SK-N-SH (cell line): ENCODE measurements around the gene ZRANB3. TPM values are rescaled to one million over a fixed set of nuclear protein-coding genes. Genes with fewer than 3 reads are reported as not detected.
A peak's percentile ranks its signal among the peaks of the same experiment; 100 is the strongest.

Source experiments
- CTCF ChIA-PET: fragments of 300-600, 350-600 bp; formaldehyde crosslinking; extraction: SDS; loops from one replicate; lab custom pipeline; 2021; lab: Yijun Ruan, JAX
- POLR2A ChIA-PET: fragments of 350-600 bp; sonication (Branson Sonifier 250); formaldehyde crosslinking; extraction: SDS; loops from one replicate; lab custom pipeline; 2020; ENCODE audit warnings: antibody characterized with exemption, inconsistent platforms; lab: Yijun Ruan, JAX
- DNase-seq: peaks from one replicate; pipeline ENCODE4 v3.0.0; 2012
- H2AFZ ChIP-seq: fragments of 200-600 bp; sonication (generic); 2 replicates; pipeline ENCODE4 v1.8.1; 2016; ENCODE audit warnings: antibody characterized with exemption, mild to moderate bottlenecking, low read depth
- H3F3A ChIP-seq: fragments of 200-600 bp; sonication (generic); replicated peaks from 2 replicates; pipeline ENCODE3; 2016; ENCODE audit warnings: antibody characterized with exemption, mild to moderate bottlenecking; ENCODE audit not compliant: insufficient read depth
- H3K27ac ChIP-seq, 2 experiments: fragments of 200-500 bp in 1 of 2; fragments of 200-600 bp in 1 of 2; sonication (Bioruptor generic) in 1 of 2; sonication (generic), shearing (Covaris generic) in 1 of 2; 2 replicates each; pipeline versions ENCODE4 v1.5.1 to v1.6.1; 2014 to 2016; ENCODE audit warnings: low read depth in 2 of 2, inconsistent platforms in 1 of 2, low read length in 1 of 2, mild to moderate bottlenecking in 1 of 2, mixed read lengths in 1 of 2
- H3K27me3 ChIP-seq: fragments of 200-600 bp; sonication (generic), shearing (Covaris generic); 2 replicates; pipeline ENCODE4 v1.6.1; 2016; ENCODE audit warnings: mixed run types; ENCODE audit not compliant: insufficient read depth
- H3K36me3 ChIP-seq, 2 experiments: fragments of 200-500 bp in 1 of 2; fragments of 200-600 bp in 1 of 2; sonication (Bioruptor generic) in 1 of 2; sonication (generic) in 1 of 2; replicated peaks in 1 of 2; 2 replicates each; pipeline versions ENCODE3 to v1.5.1; 2014 to 2016; ENCODE audit warnings: low read length in 1 of 2, mild to moderate bottlenecking in 1 of 2; ENCODE audit not compliant: insufficient read depth in 2 of 2, control insufficient read depth in 1 of 2
- H3K4me1 ChIP-seq, 2 experiments: fragments of 200-500 bp in 1 of 2; fragments of 200-600 bp in 1 of 2; sonication (Bioruptor generic) in 1 of 2; sonication (generic), shearing (Covaris generic) in 1 of 2; 2 replicates each; pipeline versions ENCODE4 v1.5.1 to v1.6.1; 2014 to 2016; ENCODE audit warnings: low read depth in 1 of 2, low read length in 1 of 2, mixed run types in 1 of 2; ENCODE audit not compliant: insufficient read depth in 2 of 2, control insufficient read depth in 1 of 2
- H3K4me2 ChIP-seq: fragments of 200-600 bp; sonication (generic), shearing (Covaris generic); 2 replicates; pipeline ENCODE4 v1.6.1; 2017; ENCODE audit warnings: mixed run types
- H3K4me3 ChIP-seq, 2 experiments: fragments of 200-500 bp in 1 of 2; fragments of 200-600 bp in 1 of 2; sonication (Bioruptor generic) in 1 of 2; sonication (generic), shearing (Covaris generic) in 1 of 2; 2 replicates each; pipeline versions ENCODE4 v1.5.1 to v1.8.1; 2014 to 2016; ENCODE audit warnings: low read depth in 2 of 2, inconsistent platforms in 1 of 2, low read length in 1 of 2, mild to moderate bottlenecking in 1 of 2, mixed read lengths in 1 of 2, moderate library complexity in 1 of 2
- H3K79me2 ChIP-seq: fragments of 200-600 bp; sonication (generic); 2 replicates; pipeline ENCODE4 v1.8.1; 2017; ENCODE audit warnings: mild to moderate bottlenecking; ENCODE audit not compliant: insufficient read depth
- H3K9ac ChIP-seq: fragments of 200-600 bp; sonication (generic); 2 replicates; pipeline ENCODE4 v1.6.1; 2017; ENCODE audit warnings: mixed run types
- H3K9me2 ChIP-seq: fragments of 200-600 bp; sonication (generic); 2 replicates; pipeline ENCODE4 v1.6.1; 2017; ENCODE audit warnings: mixed run types
- H3K9me3 ChIP-seq: fragments of 200-600 bp; sonication (generic); 2 replicates; pipeline ENCODE4 v1.6.1; 2017; ENCODE audit warnings: mixed run types, mild to moderate bottlenecking, moderate library complexity
- H4K20me1 ChIP-seq: fragments of 200-600 bp; sonication (generic); 2 replicates; pipeline ENCODE4 v1.6.1; 2017; ENCODE audit warnings: mild to moderate bottlenecking, mixed run types; ENCODE audit not compliant: insufficient read depth
- CHD2 ChIP-seq: fragments of 150-350 bp; IDR thresholded peaks from 2 replicates; pipeline ENCODE4 v1.6.1; 2018; ENCODE audit warnings: low read length; ENCODE audit not compliant: partially characterized antibody
- EZH2phosphoT487 ChIP-seq: fragments of 200-600 bp; sonication (generic); IDR thresholded peaks from 2 replicates; pipeline ENCODE4 v1.6.1; 2017; ENCODE audit warnings: low read depth, mixed run types, mild to moderate bottlenecking, antibody characterized with exemption, moderate library complexity, borderline replicate concordance
- FOSL2 ChIP-seq: IDR thresholded peaks from 2 replicates; pipeline ENCODE4 v1.4.0; 2012; ENCODE audit warnings: low read depth, mild to moderate bottlenecking, moderate library complexity, borderline replicate concordance
- GATA2 ChIP-seq: sonication (generic); formaldehyde crosslinking; IDR thresholded peaks from 2 replicates; pipeline ENCODE4 v1.5.0; 2020; ENCODE audit warnings: mild to moderate bottlenecking, missing genetic modification reagents
- NFIC ChIP-seq: IDR thresholded peaks from 2 replicates; pipeline ENCODE4 v1.4.0; 2012; ENCODE audit warnings: borderline replicate concordance
- RCOR1 ChIP-seq: fragments of 150-350 bp; IDR thresholded peaks from 2 replicates; pipeline ENCODE4 v1.6.1; 2017; ENCODE audit warnings: antibody characterized with exemption, low read length
- REST ChIP-seq: IDR thresholded peaks from 2 replicates; pipeline ENCODE4 v1.6.1; 2012; ENCODE audit warnings: mild to moderate bottlenecking, low read depth, low read length, moderate library complexity
- SIN3A ChIP-seq: IDR thresholded peaks from 2 replicates; pipeline ENCODE4 v1.6.1; 2012; ENCODE audit warnings: low read depth, mild to moderate bottlenecking, low read length, moderate library complexity, borderline replicate concordance
- USF1 ChIP-seq: IDR thresholded peaks from 2 replicates; pipeline ENCODE4 v1.4.0; 2012; ENCODE audit warnings: low read depth, borderline replicate concordance
- WGBS: methylation state at CpG from one replicate; pipeline ENCODE4 v1.1.6; 2017; ENCODE audit warnings: low lambda C conversion rate; 5-methylcytosine and 5-hydroxymethylcytosine counted together
- polyA plus RNA-seq, 3 experiments: library from polyadenylated mRNA; depleted of rRNA; stranded (reverse); fragments of >200 nt; gene quantifications; 2 replicates each; pipeline ENCODE4 v1.2.3, GENCODE V29; 2012

ZRANB3 gene
- polyA plus RNA-seq, 1 of the 3 experiments (the other 2 are of a cell fraction) = 4.1 TPM

GRCh38 chr2:135304694-135305093, 226.3 kb downstream of the ZRANB3 start:
- ChIA-PET CTCF (no interaction called here), POLR2A (no interaction called here)
- Histone ChIP-seq H3K4me1 (no peaks in the 10 kb centered on the region), H4K20me1 (no peaks in the 10 kb centered on the region), H3K4me2 (no peak overlapping the region), H3K36me3 (peaks cover 0 to 4% of the 10 kb centered on the region in 2 experiments), H3K79me2 (no peaks in the 10 kb centered on the region), H3K9ac (no peak overlapping the region), H3K9me2 (no peaks in the 10 kb centered on the region), H3K27ac (no peak overlapping the region), H3K4me3 (no peak overlapping the region), H3K9me3 (no peaks in the 10 kb centered on the region), H3K27me3 (no peaks in the 10 kb centered on the region), H2AFZ (no peak overlapping the region), H3F3A (peaks cover 11% of the 10 kb centered on the region)
- no peak for DNase-seq
- 95% methylated on average over 4 of the region's 4 CpGs for WGBS
- no peak for TF ChIP-seq NFIC
- TF ChIP-seq GATA2 = no peak

- no peaks in the 10 kb centered on the region for H3K9me3 ChIP-seq
- no peaks in the 10 kb centered on the region for H3K79me2 ChIP-seq
- no peak for DNase-seq
- H3K4me2 ChIP-seq = no peak overlapping the region
- H4K20me1 ChIP-seq = no peaks in the 10 kb centered on the region
- no peak overlapping the region for H2AFZ ChIP-seq
- no peaks in the 10 kb centered on the region for H3K9me2 ChIP-seq
- ChIA-PET CTCF (no interaction called here), POLR2A (no interaction called here)
- no peaks in the 10 kb centered on the region for H3K27me3 ChIP-seq
- H3K9ac ChIP-seq = no peak overlapping the region
- no peaks in the 10 kb centered on the region for H3K4me1 ChIP-seq
- H3K36me3 ChIP-seq = no peaks in the 10 kb centered on the region
- TF ChIP-seq USF1 = no peak
- no peak for TF ChIP-seq REST
- TF ChIP-seq CHD2 = no peak
- peak; percentile 17; the same call in 1 of the 2 replicates for TF ChIP-seq FOSL2
- TF ChIP-seq EZH2phosphoT487 = no peak
- TF ChIP-seq RCOR1 = no peak
- no peak for TF ChIP-seq SIN3A
- H3K27ac ChIP-seq = peak overlapping the region in 1 of 2 experiments; percentile 4; a peak in 1 of 4 replicates
- 87% methylated on average over 1 of the region's 1 CpG for WGBS
- peaks cover 16% of the 10 kb centered on the region for H3F3A ChIP-seq
- H3K4me3 ChIP-seq = no peak overlapping the region
Measured at GRCh38 chr2:135299658-135300244, 231.3 kb downstream of the ZRANB3 start.
